Mucosa of descending colon (tissue), 3 donors: ENCODE results near the gene BIRC2. TPM values are rescaled to one million over a fixed set of nuclear protein-coding genes. Genes with fewer than 3 reads are reported as not detected.

Experiments
- ATAC-seq: fragments of 200-7000 bp; cut with Tn5 transposase; one replicate; pipeline ENCODE4 v1.9.1; 2020; ENCODE audit warnings: mild to moderate bottlenecking, moderate library complexity
- DNase-seq, 3 donors: peaks; one replicate each; pipeline ENCODE4 v3.0.0-alpha.2; 2020
- H3K36me3 ChIP-seq: fragments of 200-600 bp; one replicate; pipeline ENCODE4 v1.8.0; 2021; ENCODE audit warnings: low read depth, mild to moderate bottlenecking
- H3K4me1 ChIP-seq: fragments of 200-600 bp; one replicate; pipeline ENCODE4 v1.8.0; 2021; ENCODE audit warnings: low read depth, mild to moderate bottlenecking
- H3K4me3 ChIP-seq: fragments of 200-600 bp; one replicate; pipeline ENCODE4 v1.8.0; 2021; ENCODE audit warnings: mild to moderate bottlenecking
- H3K9me3 ChIP-seq: fragments of 200-600 bp; one replicate; pipeline ENCODE4 v1.8.0; 2021; ENCODE audit warnings: mild to moderate bottlenecking
- CTCF ChIP-seq: fragments of 200-600 bp; IDR thresholded peaks from one replicate; pipeline ENCODE4 v1.8.0; 2022; ENCODE audit warnings: antibody characterized with exemption, mild to moderate bottlenecking
- intact Hi-C, 2 donors: fragments of 100-400 bp; cut with DNase I in 1 of 2; cut with micrococcal nuclease in 1 of 2; formaldehyde crosslinking; loops; one replicate each; pipeline versions ENCODE4 v1.11.0 to v1.11.1; 2022; cut with DNase I, micrococcal nuclease
- total RNA-seq, 3 donors: library from RNA; stranded (reverse); fragmentation: NEBNext Ultra II Directional in 2 of 3; extraction: Animal tissue kit (Norgen Biotek cat#: 25700) in 2 of 3; gene quantifications; one replicate each; pipeline versions ENCODE4 v1.2.1 to v1.2.4, GENCODE V29; 2021 to 2023
- donor health status: DM: no; HTN: no; CAD: no; lungs with moderate emphysema.
- donor health status: DM: no; HTN: no; CAD: no.
- donor health status: DM: no; HTN: yes; CAD: no.

The BIRC2 gene
- total RNA-seq, 3 donors from 2014 or later: 42.8 to 55.0 (median 45.2) TPM

GRCh38 chr11:102346456-102346747, 612 bp upstream of the BIRC2 start:
- Histone ChIP-seq H3K4me3 (peak overlapping the region; percentile 75), H3K36me3 (no peaks in the 10 kb centered on the region), H3K9me3 (no peaks in the 10 kb centered on the region), H3K4me1 (peaks cover 12% of the 10 kb centered on the region)
- no peak for TF ChIP-seq CTCF
- DNase-seq (no peak), ATAC-seq (no peak)
- intact Hi-C loops: loop anchor here in 1 of 2 donors (10.0 kb wide), 1 partner anchor 148 kb away; no protein-coding TSS in a partner anchor

GRCh38 chr11:102347462-102348370, 702 bp downstream of the BIRC2 start:
- Histone ChIP-seq H3K4me1 (peaks cover 12% of the 10 kb centered on the region), H3K4me3 (peak overlapping the region; percentile 75), H3K36me3 (no peaks in the 10 kb centered on the region), H3K9me3 (no peaks in the 10 kb centered on the region)
- DNase-seq (peak in 1 of 3 donors; percentile 76), ATAC-seq (peak; percentile 62)
- intact Hi-C loops: loop anchor here in 1 of 2 donors (10.0 kb wide), 1 partner anchor 147 kb away; no protein-coding TSS in a partner anchor
- no peak for TF ChIP-seq CTCF

DNA sequence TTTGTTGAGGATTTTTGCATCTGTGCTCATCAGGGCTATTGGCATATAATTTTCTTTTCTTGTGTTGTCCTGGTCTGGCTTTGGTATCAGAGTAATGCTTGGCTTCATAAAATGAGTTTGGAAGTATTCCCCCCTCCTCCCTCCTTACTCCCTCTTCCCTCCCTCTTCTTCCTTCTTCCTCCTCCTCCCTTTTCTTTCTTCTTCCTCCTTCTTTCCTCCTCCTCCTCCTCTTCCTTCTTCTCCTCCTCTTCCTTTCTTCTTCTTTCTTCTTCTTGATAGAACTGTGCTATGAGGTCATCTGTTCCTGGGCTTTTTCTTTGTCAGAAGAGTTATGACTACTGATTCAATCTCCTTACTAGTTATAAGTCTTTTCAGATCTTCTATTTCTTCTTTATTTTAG, 10.1 kb downstream of the BIRC2 start:
- H3K4me3 ChIP-seq: no peak overlapping the region
- no peak for DNase-seq
- no peaks in the 10 kb centered on the region for H3K9me3 ChIP-seq
- no peak for TF ChIP-seq CTCF
- no peaks in the 10 kb centered on the region for H3K36me3 ChIP-seq
- no peaks in the 10 kb centered on the region for H3K4me1 ChIP-seq
- ATAC-seq: no peak
- intact Hi-C loops: no loop called here

GRCh38 chr11:102359372-102359771, 12.4 kb downstream of the BIRC2 start:
- Histone ChIP-seq H3K9me3 (no peaks in the 10 kb centered on the region), H3K4me1 (no peaks in the 10 kb centered on the region), H3K36me3 (no peaks in the 10 kb centered on the region), H3K4me3 (no peak overlapping the region)
- intact Hi-C loops: no loop called here
- DNase-seq (no peak), ATAC-seq (no peak)
- TF ChIP-seq CTCF: no peak

- TF ChIP-seq CTCF: no peak
- no peak for DNase-seq
- intact Hi-C loops: no loop called here
- Histone ChIP-seq H3K9me3 (no peaks in the 10 kb centered on the region), H3K4me1 (no peaks in the 10 kb centered on the region), H3K36me3 (no peaks in the 10 kb centered on the region), H3K4me3 (no peak overlapping the region)
- no peak for ATAC-seq
Observed at GRCh38 chr11:102360681-102361080, 13.7 kb downstream of the BIRC2 start.
